Retina (tissue), 1 donor: Measurements from ENCODE around the gene ZNHIT6.
"Not testable (repeated sequence)": the region's sequence is repeated elsewhere in the genome, so short reads cannot be mapped to it uniquely, and the experiment has no call there.

Experiments used
- DNase-seq: peaks from one replicate; pipeline ENCODE4 v3.0.0-alpha.2; 2016

Gene ZNHIT6

GRCh38 chr1:85707990-85708828 is at the start of gene ZNHIT6:
ZNHIT6 (minus strand) TSS chr1:85708433; CDS start chr1:85708284, 149 bp downstream.
- peak; percentile 95 for DNase-seq

- DNase-seq = no peak
Observed at GRCh38 chr1:85756864-85757263, 48.6 kb upstream of the ZNHIT6 start.

- DNase-seq = no peak
Observed at GRCh38 chr1:85748120-85748519, 39.9 kb upstream of the ZNHIT6 start.

- no peak for DNase-seq
Observed at GRCh38 chr1:85746777-85747176, 38.5 kb upstream of the ZNHIT6 start.

GRCh38 chr1:85743814-85744213 is 35.6 kb upstream of the ZNHIT6 start:
- no peak for DNase-seq

GRCh38 chr1:85734931-85735330 is 26.7 kb upstream of the ZNHIT6 start:
- no peak for DNase-seq

- DNase-seq = no peak
Observed at GRCh38 chr1:85718678-85719340, 10.6 kb upstream of the ZNHIT6 start.

- DNase-seq = not testable (repeated sequence)
Observed at GRCh38 chr1:85714418-85715114, 6.3 kb upstream of the ZNHIT6 start.

GRCh38 chr1:85708829-85709227 is 595 bp upstream of the ZNHIT6 start:
- no peak for DNase-seq

- DNase-seq = peak; percentile 17
Observed at GRCh38 chr1:85707267-85707989, 805 bp downstream of the ZNHIT6 start.

GRCh38 chr1:85705940-85706339 is 2.3 kb downstream of the ZNHIT6 start:
- DNase-seq = no peak

GRCh38 chr1:85700422-85700821 is 7.8 kb downstream of the ZNHIT6 start:
- no peak for DNase-seq

- DNase-seq = no peak
Observed at GRCh38 chr1:85697895-85698294, 10.3 kb downstream of the ZNHIT6 start.

GRCh38 chr1:85692730-85693314 is 15.4 kb downstream of the ZNHIT6 start:
- no peak for DNase-seq

GRCh38 chr1:85689775-85690404 is 18.3 kb downstream of the ZNHIT6 start:
- no peak for DNase-seq

GRCh38 chr1:85683292-85684025 is 24.8 kb downstream of the ZNHIT6 start:
- no peak for DNase-seq

GRCh38 chr1:85681087-85681486 is 27.1 kb downstream of the ZNHIT6 start:
- DNase-seq = peak; percentile 44

- DNase-seq = no peak
Observed at GRCh38 chr1:85678193-85678592, 30.0 kb downstream of the ZNHIT6 start.

GRCh38 chr1:85677656-85678055 is 30.6 kb downstream of the ZNHIT6 start:
- no peak for DNase-seq

- no peak for DNase-seq
Observed at GRCh38 chr1:85672031-85672660, 36.1 kb downstream of the ZNHIT6 start.

GRCh38 chr1:85665932-85666331 is 42.3 kb downstream of the ZNHIT6 start:
- no peak for DNase-seq
